Neural cell (in vitro differentiated cells): ENCODE data around the gene MAGI2. TPM values are rescaled to one million over a fixed set of nuclear protein-coding genes. Genes with fewer than 3 reads are reported as not detected.

Experiments
- H2AFZ ChIP-seq: fragments of 200-600, 300-800 bp; sonication (generic), shearing (Covaris generic); 2 replicates; pipeline ENCODE4 v1.6.0; 2014; ENCODE audit warnings: low read depth, mild to moderate bottlenecking, antibody characterized with exemption, low read length, moderate library complexity
- H3F3A ChIP-seq: fragments of 200-600 bp; shearing (Covaris generic); 2 replicates; pipeline ENCODE4 v1.6.1; 2016; ENCODE audit warnings: mild to moderate bottlenecking, moderate library complexity, mixed read lengths, antibody characterized with exemption, low read length; ENCODE audit not compliant: insufficient read depth, poor library complexity, severe bottlenecking
- H3K27ac ChIP-seq: fragments of 200-600, 300-800 bp; sonication (generic), shearing (Covaris generic); 2 replicates; pipeline ENCODE4 v1.5.1; 2014; ENCODE audit warnings: mild to moderate bottlenecking, low read length, moderate library complexity
- H3K27me3 ChIP-seq: fragments of 300-800, 200-600 bp; sonication (generic), shearing (Covaris generic); 2 replicates; pipeline ENCODE4 v1.6.0; 2014; ENCODE audit warnings: mild to moderate bottlenecking, low read depth, low read length, moderate library complexity; ENCODE audit not compliant: insufficient read depth
- H3K36me3 ChIP-seq: fragments of 300-800, 200-600 bp; sonication (generic), shearing (Covaris generic); 2 replicates; pipeline ENCODE4 v1.5.1; 2014; ENCODE audit warnings: mild to moderate bottlenecking, antibody characterized with exemption, low read length, moderate library complexity; ENCODE audit not compliant: insufficient read depth
- H3K4me2 ChIP-seq: fragments of 300-800, 200-600 bp; sonication (generic), shearing (Covaris generic); 2 replicates; pipeline ENCODE4 v1.6.0; 2014; ENCODE audit warnings: mild to moderate bottlenecking, low read length
- H3K4me3 ChIP-seq: fragments of 300-800, 200-600 bp; sonication (generic), shearing (Covaris generic); 2 replicates; pipeline ENCODE4 v1.5.1; 2014; ENCODE audit warnings: mild to moderate bottlenecking, low read length, moderate library complexity
- H3K79me2 ChIP-seq: fragments of 200-600 bp; shearing (Covaris generic); replicated peaks from 2 replicates; pipeline ENCODE4 v1.6.0; 2014; ENCODE audit warnings: mild to moderate bottlenecking, low read length, moderate library complexity; ENCODE audit not compliant: insufficient read depth
- H3K9ac ChIP-seq: fragments of 300-800, 200-600 bp; sonication (generic), shearing (Covaris generic); 2 replicates; pipeline ENCODE4 v1.6.1; 2016; ENCODE audit warnings: mild to moderate bottlenecking, low read length, mixed read lengths
- H3K9me2 ChIP-seq: fragments of 200-600 bp; shearing (Covaris generic); 2 replicates; pipeline ENCODE4 v1.6.1; 2016; ENCODE audit warnings: mild to moderate bottlenecking, low read length, mixed read lengths; ENCODE audit not compliant: insufficient read depth
- H3K9me3 ChIP-seq: fragments of 200-600, 300-800 bp; sonication (generic), shearing (Covaris generic); 2 replicates; pipeline ENCODE4 v1.6.1; 2016; ENCODE audit warnings: mild to moderate bottlenecking, mixed run types, low read length, moderate library complexity, mixed read lengths
- H4K20me1 ChIP-seq: fragments of 200-600 bp; shearing (Covaris generic); 2 replicates; pipeline ENCODE4 v1.6.1; 2016; ENCODE audit warnings: mild to moderate bottlenecking, mixed run types; ENCODE audit not compliant: insufficient read depth
- EP300 ChIP-seq: fragments of 450-650 bp; conservative IDR thresholded peaks from 2 replicates; pipeline ENCODE4 v1.6.1; 2014; ENCODE audit warnings: antibody characterized with exemption, mild to moderate bottlenecking, moderate library complexity; ENCODE audit not compliant: poor library complexity, severe bottlenecking
- EZH2 ChIP-seq: fragments of 200-600, 300-800 bp; shearing (Covaris generic), sonication (generic); IDR thresholded peaks from 2 replicates; pipeline ENCODE4 v1.6.1; 2014; ENCODE audit warnings: antibody characterized with exemption, low read length, borderline replicate concordance, mild to moderate bottlenecking; ENCODE audit not compliant: insufficient read depth, poor library complexity, severe bottlenecking
- MXI1 ChIP-seq: fragments of 450-650 bp; conservative IDR thresholded peaks from 2 replicates; pipeline ENCODE4 v1.6.1; 2014; ENCODE audit warnings: antibody characterized with exemption, mild to moderate bottlenecking; ENCODE audit not compliant: poor library complexity, severe bottlenecking
- POLR2AphosphoS5 ChIP-seq: IDR thresholded peaks from 2 replicates; pipeline ENCODE4 v1.6.1; 2012
- RAD21 ChIP-seq: fragments of 450-650 bp; conservative IDR thresholded peaks from 2 replicates; pipeline ENCODE4 v1.6.1; 2014; ENCODE audit warnings: antibody characterized with exemption, mild to moderate bottlenecking, moderate library complexity
- SMC3 ChIP-seq: fragments of 450-650 bp; conservative IDR thresholded peaks from 2 replicates; pipeline ENCODE4 v1.6.1; 2014; ENCODE audit warnings: antibody characterized with exemption, mild to moderate bottlenecking, moderate library complexity; ENCODE audit not compliant: poor library complexity
- TAF1 ChIP-seq: IDR thresholded peaks from 2 replicates; pipeline ENCODE4 v1.6.1; 2012; ENCODE audit warnings: low read depth
- polyA plus RNA-seq: library from polyadenylated mRNA; depleted of rRNA; stranded (reverse); fragments of >200 nt; gene quantifications from 2 replicates; pipeline ENCODE4 v1.2.3, GENCODE V29; 2014
- TF ChIP-seq, protein P1 (sequence below): IDR thresholded peaks from 2 replicates; pipeline ENCODE4 v1.6.1; 2012; ENCODE audit warnings: borderline replicate concordance
- TF ChIP-seq, protein P2 (sequence below): fragments of 450-650 bp; IDR thresholded peaks from 2 replicates; pipeline ENCODE4 v1.5.1; 2014; ENCODE audit warnings: antibody characterized with exemption, mild to moderate bottlenecking, moderate library complexity; ENCODE audit not compliant: poor library complexity, severe bottlenecking

MAGI2 gene
- polyA plus RNA-seq, 1 donor from 2014 or later = 19.3 TPM

DNA sequence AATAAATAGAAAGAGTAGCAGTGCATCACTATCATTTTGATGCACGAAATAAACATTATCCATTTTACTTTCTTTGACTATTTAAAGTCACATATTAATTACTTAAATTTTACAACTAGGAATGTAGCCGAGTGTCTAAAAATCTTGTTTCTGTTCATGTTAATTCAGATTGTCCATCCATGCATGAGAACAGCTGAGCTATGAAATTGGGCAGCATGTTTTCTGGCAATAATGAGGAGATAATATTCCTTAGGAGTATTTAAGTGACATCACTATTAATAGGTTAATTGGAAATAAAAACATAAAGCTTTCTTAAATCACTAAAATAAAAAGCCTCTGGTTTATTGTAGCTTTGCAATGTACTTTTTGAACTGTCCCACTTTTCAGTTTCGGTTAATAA lies 1361.1 kb downstream of the MAGI2 start:
- Histone ChIP-seq H3K36me3 (no peaks in the 10 kb centered on the region), H3K27me3 (no peaks in the 10 kb centered on the region)

DNA sequence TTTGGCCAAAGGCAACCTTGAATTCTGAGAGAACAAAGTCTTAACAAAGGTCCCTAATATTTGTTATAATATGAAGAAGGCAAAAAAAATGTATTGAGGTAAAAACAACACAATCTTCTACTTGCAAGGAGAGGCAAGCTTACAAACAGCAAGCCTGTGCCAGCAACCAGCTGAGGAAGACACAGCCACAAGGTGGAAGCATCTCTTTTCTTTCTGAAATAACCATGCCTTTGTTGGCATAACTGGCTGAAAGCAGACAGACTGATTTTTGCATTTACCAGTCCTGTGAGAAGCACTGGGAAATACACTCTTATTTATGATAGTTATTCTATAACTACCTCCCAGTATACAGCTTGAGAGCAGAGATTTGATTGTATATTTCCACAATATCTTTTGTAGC lies 1362.9 kb downstream of the MAGI2 start:
- Histone ChIP-seq H3K27me3 (no peaks in the 10 kb centered on the region), H3K9me2 (no peaks in the 10 kb centered on the region), H3K36me3 (no peaks in the 10 kb centered on the region), H3K9me3 (no peaks in the 10 kb centered on the region), H4K20me1 (no peaks in the 10 kb centered on the region), H3K79me2 (no peaks in the 10 kb centered on the region), H2AFZ (no peak overlapping the region), H3K9ac (no peak overlapping the region), H3K27ac (no peak overlapping the region), H3F3A (no peaks in the 10 kb centered on the region), H3K4me3 (no peak overlapping the region), H3K4me2 (peak overlapping the region; percentile 13)
- TF ChIP-seq SMC3 (peak; percentile 81), EZH2 (no peak), MXI1 (no peak), POLR2AphosphoS5 (no peak), EP300 (no peak), RAD21 (peak; percentile 80), TAF1 (no peak)
- TF ChIP-seq, protein P1, sequence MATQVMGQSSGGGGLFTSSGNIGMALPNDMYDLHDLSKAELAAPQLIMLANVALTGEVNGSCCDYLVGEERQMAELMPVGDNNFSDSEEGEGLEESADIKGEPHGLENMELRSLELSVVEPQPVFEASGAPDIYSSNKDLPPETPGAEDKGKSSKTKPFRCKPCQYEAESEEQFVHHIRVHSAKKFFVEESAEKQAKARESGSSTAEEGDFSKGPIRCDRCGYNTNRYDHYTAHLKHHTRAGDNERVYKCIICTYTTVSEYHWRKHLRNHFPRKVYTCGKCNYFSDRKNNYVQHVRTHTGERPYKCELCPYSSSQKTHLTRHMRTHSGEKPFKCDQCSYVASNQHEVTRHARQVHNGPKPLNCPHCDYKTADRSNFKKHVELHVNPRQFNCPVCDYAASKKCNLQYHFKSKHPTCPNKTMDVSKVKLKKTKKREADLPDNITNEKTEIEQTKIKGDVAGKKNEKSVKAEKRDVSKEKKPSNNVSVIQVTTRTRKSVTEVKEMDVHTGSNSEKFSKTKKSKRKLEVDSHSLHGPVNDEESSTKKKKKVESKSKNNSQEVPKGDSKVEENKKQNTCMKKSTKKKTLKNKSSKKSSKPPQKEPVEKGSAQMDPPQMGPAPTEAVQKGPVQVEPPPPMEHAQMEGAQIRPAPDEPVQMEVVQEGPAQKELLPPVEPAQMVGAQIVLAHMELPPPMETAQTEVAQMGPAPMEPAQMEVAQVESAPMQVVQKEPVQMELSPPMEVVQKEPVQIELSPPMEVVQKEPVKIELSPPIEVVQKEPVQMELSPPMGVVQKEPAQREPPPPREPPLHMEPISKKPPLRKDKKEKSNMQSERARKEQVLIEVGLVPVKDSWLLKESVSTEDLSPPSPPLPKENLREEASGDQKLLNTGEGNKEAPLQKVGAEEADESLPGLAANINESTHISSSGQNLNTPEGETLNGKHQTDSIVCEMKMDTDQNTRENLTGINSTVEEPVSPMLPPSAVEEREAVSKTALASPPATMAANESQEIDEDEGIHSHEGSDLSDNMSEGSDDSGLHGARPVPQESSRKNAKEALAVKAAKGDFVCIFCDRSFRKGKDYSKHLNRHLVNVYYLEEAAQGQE = no peak
- TF ChIP-seq, protein P2, sequence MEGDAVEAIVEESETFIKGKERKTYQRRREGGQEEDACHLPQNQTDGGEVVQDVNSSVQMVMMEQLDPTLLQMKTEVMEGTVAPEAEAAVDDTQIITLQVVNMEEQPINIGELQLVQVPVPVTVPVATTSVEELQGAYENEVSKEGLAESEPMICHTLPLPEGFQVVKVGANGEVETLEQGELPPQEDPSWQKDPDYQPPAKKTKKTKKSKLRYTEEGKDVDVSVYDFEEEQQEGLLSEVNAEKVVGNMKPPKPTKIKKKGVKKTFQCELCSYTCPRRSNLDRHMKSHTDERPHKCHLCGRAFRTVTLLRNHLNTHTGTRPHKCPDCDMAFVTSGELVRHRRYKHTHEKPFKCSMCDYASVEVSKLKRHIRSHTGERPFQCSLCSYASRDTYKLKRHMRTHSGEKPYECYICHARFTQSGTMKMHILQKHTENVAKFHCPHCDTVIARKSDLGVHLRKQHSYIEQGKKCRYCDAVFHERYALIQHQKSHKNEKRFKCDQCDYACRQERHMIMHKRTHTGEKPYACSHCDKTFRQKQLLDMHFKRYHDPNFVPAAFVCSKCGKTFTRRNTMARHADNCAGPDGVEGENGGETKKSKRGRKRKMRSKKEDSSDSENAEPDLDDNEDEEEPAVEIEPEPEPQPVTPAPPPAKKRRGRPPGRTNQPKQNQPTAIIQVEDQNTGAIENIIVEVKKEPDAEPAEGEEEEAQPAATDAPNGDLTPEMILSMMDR = peak; percentile 73

More for the DNA sequence above, 1361.1 kb downstream of the MAGI2 start:
- H3K9me3 ChIP-seq = no peaks in the 10 kb centered on the region
- no peaks in the 10 kb centered on the region for H3K79me2 ChIP-seq
- H3F3A ChIP-seq = no peaks in the 10 kb centered on the region
- no peaks in the 10 kb centered on the region for H4K20me1 ChIP-seq
- H2AFZ ChIP-seq = no peak overlapping the region
- H3K4me2 ChIP-seq = no peak overlapping the region
- no peak overlapping the region for H3K9ac ChIP-seq
- TF ChIP-seq EZH2 (no peak), TAF1 (no peak), RAD21 (no peak), EP300 (no peak)
- TF ChIP-seq, protein P1 = no peak
- TF ChIP-seq, protein P2 = no peak
- no peak overlapping the region for H3K27ac ChIP-seq
- H3K9me2 ChIP-seq = no peaks in the 10 kb centered on the region
- H3K4me3 ChIP-seq = no peak overlapping the region
